ENCODE data around the gene TGFB1I1. TPM values are rescaled to one million over a fixed set of nuclear protein-coding genes. Genes with fewer than 3 reads are reported as not detected.

The TGFB1I1 gene
- total and polyA plus RNA-seq, 2 of the 13 experiments (the other 11 are each of a cell fraction or from before 2014, with no cell fraction given): 0.80 to 2.9 TPM

DNA sequence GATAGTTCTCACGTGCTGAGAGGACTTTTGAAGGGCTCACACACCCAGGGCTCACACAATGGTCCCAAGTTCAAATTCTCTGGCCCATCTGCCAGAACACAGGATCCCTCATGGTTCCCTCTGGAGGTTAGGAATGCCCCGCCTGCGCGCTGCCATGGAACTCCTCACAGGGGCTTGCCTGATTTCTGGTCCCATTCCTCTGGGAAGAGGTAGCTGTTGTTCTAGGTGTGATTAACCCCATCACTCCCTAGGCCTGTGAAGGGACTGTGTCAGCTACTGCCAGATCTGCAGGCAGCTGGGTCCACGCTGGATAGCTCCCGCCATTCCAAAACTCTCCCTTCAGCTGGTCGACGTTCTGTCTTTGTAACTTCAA is 15.0 kb upstream of the TGFB1I1 start:
- in situ Hi-C loops (cut with HindIII; ENCODE audit: extremely low pct_ligation_motif_present, low pct_unique_long_range_greater_than_20kb) (loop anchor here (5.0 to 10.0 kb wide), 3 partner anchors 245 to 465 kb away; partner anchors contain the start of gene ZNF267), intact Hi-C loops (cut with micrococcal nuclease; ENCODE audit: unreplicated experiment) (loop anchor here (5.0 kb wide), 1 partner anchor 415 kb away; the partner anchor contains the start of gene ZNF267)
- ChIA-PET POLR2A (interaction anchor here (1.1 to 8.3 kb wide), 4 partner anchors 8 to 277 kb away, joined by 5 to 110 read pairs (median 8); partner anchors contain the start of gene FUS), CTCF (ENCODE audit: low intra/inter-chr PET ratio, low total read pairs) (no interaction called here)
- ATAC-seq: no peak
- H3K79me2 ChIP-seq (ENCODE audit: insufficient read depth, low read length): peaks cover 38% of the 10 kb centered on the region
- H2AFZ ChIP-seq (ENCODE audit: low read length): no peak overlapping the region
- peak overlapping the region; percentile 99 for H3K4me2 ChIP-seq (ENCODE audit: low read depth, low read length)
- H4K20me1 ChIP-seq (ENCODE audit: insufficient read depth, low read length): peaks cover 49% of the 10 kb centered on the region
- H3K9ac ChIP-seq (ENCODE audit: insufficient read depth, low read depth, low read length): peak overlapping the region; percentile 97; the same call in 1 of the 2 replicates
- H3K27ac ChIP-seq (ENCODE audit: extremely low read length, insufficient read depth, low read length): peak overlapping the region; percentile 95
- WGBS (ENCODE audit: low lambda C conversion rate): 71% methylated on average over 8 of the region's 8 CpGs
- BruUV-seq (replicated peaks): no TSS peak
- no peak for FAIRE-seq
- H3K36me3 ChIP-seq (replicated peaks in 1 of 2; ENCODE audit: control insufficient read depth in 1 of 2, insufficient read depth in 2 of 2, low read length in 2 of 2): peaks cover 5 to 11% of the 10 kb centered on the region in 2 experiments
- peak overlapping the region; percentile 6 to 98 (median 83); a peak in 5 of 6 replicates for H3K4me3 ChIP-seq (replicated peaks in 1 of 3; ENCODE audit: insufficient read depth in 1 of 3, low read depth in 2 of 3, low read length in 3 of 3)
- no peaks in the 10 kb centered on the region; a peak in 1 of 5 replicates for H3K27me3 ChIP-seq (ENCODE audit: control insufficient read depth in 1 of 2, insufficient read depth in 2 of 2, low read length in 2 of 2)
- H3K4me1 ChIP-seq (ENCODE audit: insufficient read depth, low read length): peaks cover 69% of the 10 kb centered on the region
- no peak for DNase-seq (ENCODE audit: low spot score)
- no peaks in the 10 kb centered on the region for H3K9me3 ChIP-seq (ENCODE audit: low read length)
- TF ChIP-seq POLR2A (IDR thresholded peaks at IDR 0.05; ENCODE audit: insufficient read depth in 1 of 2, low read depth in 2 of 2, low read length in 2 of 2) (0 out of 4 replicates have a peak, but pooled peaks of 1 of the 2 experiments have one; percentile 35), ZNF280B (CRISPR knock-in tag; IDR thresholded peaks at IDR 0.05; ENCODE audit: borderline replicate concordance) (no peak), SMAD3 (CRISPR knock-in tag; IDR thresholded peaks at IDR 0.05) (no peak), DNMT1 (CRISPR knock-in tag; IDR thresholded peaks at IDR 0.05) (no peak), HOMEZ (CRISPR knock-in tag; IDR thresholded peaks at IDR 0.05; ENCODE audit: low read depth) (no peak), ZSCAN22 (CRISPR knock-in tag; IDR thresholded peaks at IDR 0.05) (0 out of 2 replicates have a peak, but pooled peaks have one; percentile 14), SAP130 (CRISPR knock-in tag; IDR thresholded peaks at IDR 0.05; ENCODE audit: low read depth) (peak; percentile 17; the same call in 1 of the 2 replicates), ZNF652 (CRISPR knock-in tag; IDR thresholded peaks at IDR 0.05; ENCODE audit: borderline replicate concordance, low read depth) (peak; percentile 68; the same call in 1 of the 2 replicates), ZC3H13 (CRISPR knock-in tag; IDR thresholded peaks at IDR 0.05) (peak; percentile 82; the same call in 1 of the 2 replicates), ZNF430 (CRISPR knock-in tag; IDR thresholded peaks at IDR 0.05) (0 out of 2 replicates have a peak, but pooled peaks have one; percentile 57), REST (IDR thresholded peaks at IDR 0.05; ENCODE audit: borderline replicate concordance in 1 of 2, low read depth in 1 of 2, low read length in 2 of 2) (peak; percentile 6 to 77), ATF2 (CRISPR knock-in tag; IDR thresholded peaks at IDR 0.05) (0 out of 2 replicates have a peak, but pooled peaks have one; percentile 30), SIN3A (IDR thresholded peaks at IDR 0.05; ENCODE audit: borderline replicate concordance, low read depth, low read length) (peak; percentile 41; the same call in 1 of the 2 replicates), ZBTB38 (CRISPR knock-in tag; IDR thresholded peaks at IDR 0.05) (0 out of 2 replicates have a peak, but pooled peaks have one; percentile 46)
- TF ChIP-seq, protein P1, sequence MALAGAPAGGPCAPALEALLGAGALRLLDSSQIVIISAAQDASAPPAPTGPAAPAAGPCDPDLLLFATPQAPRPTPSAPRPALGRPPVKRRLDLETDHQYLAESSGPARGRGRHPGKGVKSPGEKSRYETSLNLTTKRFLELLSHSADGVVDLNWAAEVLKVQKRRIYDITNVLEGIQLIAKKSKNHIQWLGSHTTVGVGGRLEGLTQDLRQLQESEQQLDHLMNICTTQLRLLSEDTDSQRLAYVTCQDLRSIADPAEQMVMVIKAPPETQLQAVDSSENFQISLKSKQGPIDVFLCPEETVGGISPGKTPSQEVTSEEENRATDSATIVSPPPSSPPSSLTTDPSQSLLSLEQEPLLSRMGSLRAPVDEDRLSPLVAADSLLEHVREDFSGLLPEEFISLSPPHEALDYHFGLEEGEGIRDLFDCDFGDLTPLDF (CRISPR knock-in tag; IDR thresholded peaks at IDR 0.05): no peak
